Loucy (cell line): ENCODE measurements around the gene CTNNBL1.

Source experiments
- CTCF ChIP-seq: fragments of 200-600 bp; sonication (generic); conservative IDR thresholded peaks from 2 replicates; pipeline ENCODE4 v1.5.1; 2014; ENCODE audit warnings: mild to moderate bottlenecking, antibody characterized with exemption, low read length
- EZH2phosphoT487 ChIP-seq: fragments of 200-600 bp; IDR thresholded peaks from 2 replicates; pipeline ENCODE4 v1.6.1; 2018; ENCODE audit warnings: antibody characterized with exemption, mild to moderate bottlenecking, moderate library complexity, borderline replicate concordance

- TF ChIP-seq CTCF = no peak
- TF ChIP-seq EZH2phosphoT487 = no peak
Measured at GRCh38 chr20:37816003-37816402, 122.2 kb downstream of the CTNNBL1 start.
